Muscle layer of duodenum (tissue), 2 donors: ENCODE data around the gene TMEM231.
"Not testable (repeated sequence)": the region's sequence is repeated elsewhere in the genome, so short reads cannot be mapped to it uniquely, and the experiment has no call there.

Experiments
- H3K27ac ChIP-seq: one replicate; pipeline ENCODE4 v1.7.0; 2013; ENCODE audit warnings: mild to moderate bottlenecking, low read length
- H3K27me3 ChIP-seq: one replicate; pipeline ENCODE4 v1.7.0; 2013; ENCODE audit warnings: low read depth, mild to moderate bottlenecking, control low read depth, low read length
- H3K36me3 ChIP-seq, 2 donors: one replicate each; pipeline ENCODE4 v1.7.0; 2013; ENCODE audit warnings: low read length in 2 of 2, control low read depth in 1 of 2, mild to moderate bottlenecking in 1 of 2; ENCODE audit not compliant: insufficient read depth in 2 of 2, control insufficient read depth in 1 of 2
- H3K4me1 ChIP-seq, 2 donors: one replicate each; pipeline ENCODE4 v1.7.0; 2013; ENCODE audit warnings: low read length in 2 of 2, mild to moderate bottlenecking in 2 of 2, control low read depth in 1 of 2, moderate library complexity in 1 of 2; ENCODE audit not compliant: insufficient read depth in 2 of 2, control insufficient read depth in 1 of 2
- H3K4me3 ChIP-seq, 2 donors: one replicate each; pipeline ENCODE4 v1.7.0; 2013; ENCODE audit warnings: low read length in 2 of 2, low read depth in 1 of 2, mild to moderate bottlenecking in 1 of 2
- H3K9me3 ChIP-seq, 2 donors: one replicate each; pipeline ENCODE4 v1.7.0; 2013; ENCODE audit warnings: low read length in 2 of 2, control low read depth in 1 of 2, mild to moderate bottlenecking in 1 of 2; ENCODE audit not compliant: control insufficient read depth in 1 of 2
- donor health status: healthy.

The TMEM231 gene

GRCh38 chr16:75542462-75542861 lies 13.6 kb downstream of the TMEM231 start:
- peaks cover 3 to 19% of the 10 kb centered on the region in 2 donors for H3K36me3 ChIP-seq
- H3K4me3 ChIP-seq, H3K27ac ChIP-seq, H3K27me3 ChIP-seq, H3K9me3 ChIP-seq, H3K4me1 ChIP-seq: not testable (repeated sequence)

- Histone ChIP-seq H3K4me3 (no peak overlapping the region), H3K36me3 (peaks cover 3 to 19% of the 10 kb centered on the region in 2 donors), H3K9me3 (no peaks in the 10 kb centered on the region), H3K4me1 (no peaks in the 10 kb centered on the region), H3K27me3 (no peaks in the 10 kb centered on the region), H3K27ac (no peak overlapping the region)
Observed at GRCh38 chr16:75541236-75541635, 14.8 kb downstream of the TMEM231 start.

- H3K27me3 ChIP-seq, H3K27ac ChIP-seq, H3K9me3 ChIP-seq, H3K4me1 ChIP-seq, H3K4me3 ChIP-seq: not testable (repeated sequence)
- H3K36me3 ChIP-seq: peaks cover 3 to 17% of the 10 kb centered on the region in 2 donors
Observed at GRCh38 chr16:75538882-75539565, 17.0 kb downstream of the TMEM231 start.

GRCh38 chr16:75537776-75538175 lies 18.3 kb downstream of the TMEM231 start:
- Histone ChIP-seq H3K4me1 (no peaks in the 10 kb centered on the region), H3K9me3 (no peaks in the 10 kb centered on the region), H3K27ac (no peak overlapping the region), H3K27me3 (no peaks in the 10 kb centered on the region), H3K4me3 (no peak overlapping the region), H3K36me3 (peaks cover 3 to 13% of the 10 kb centered on the region in 2 donors)

- no peaks in the 10 kb centered on the region for H3K4me1 ChIP-seq
- H3K36me3 ChIP-seq: no peaks in the 10 kb centered on the region
- peak within 1 kb of the TSS in 1 of 2 donors; percentile 52 for H3K4me3 ChIP-seq
- peak within 1 kb of the TSS; percentile 63 for H3K27ac ChIP-seq
- H3K9me3 ChIP-seq: no peaks in the 10 kb centered on the region
- no peaks in the 10 kb centered on the region for H3K27me3 ChIP-seq
Observed at GRCh38 chr16:75535901-75536300, 20.2 kb downstream of the TMEM231 start, which contains the start of gene CHST5. Gene CHST5, minus strand, starts transcription at chr16:75536108. Its CDS starts 5,724 bp downstream, at chr16:75530384.

- Histone ChIP-seq H3K4me1 (no peaks in the 10 kb centered on the region), H3K9me3 (no peaks in the 10 kb centered on the region), H3K27ac (peak overlapping the region; percentile 63), H3K27me3 (no peaks in the 10 kb centered on the region), H3K36me3 (no peaks in the 10 kb centered on the region), H3K4me3 (peak overlapping the region in 1 of 2 donors; percentile 52)
Observed at GRCh38 chr16:75535211-75535843, 20.7 kb downstream of the TMEM231 start.

GRCh38 chr16:75534560-75535205 lies 21.4 kb downstream of the TMEM231 start:
- Histone ChIP-seq H3K4me1 (no peaks in the 10 kb centered on the region), H3K4me3 (peak overlapping the region in 1 of 2 donors; percentile 52), H3K9me3 (no peaks in the 10 kb centered on the region), H3K36me3 (no peaks in the 10 kb centered on the region), H3K27me3 (no peaks in the 10 kb centered on the region), H3K27ac (peak overlapping the region; percentile 63)

GRCh38 chr16:75532791-75533190 lies 23.3 kb downstream of the TMEM231 start:
- H3K4me3 ChIP-seq: no peak overlapping the region
- H3K36me3 ChIP-seq: no peaks in the 10 kb centered on the region
- H3K27ac ChIP-seq: no peak overlapping the region
- no peaks in the 10 kb centered on the region for H3K4me1 ChIP-seq
- H3K27me3 ChIP-seq: no peaks in the 10 kb centered on the region
- H3K9me3 ChIP-seq: no peaks in the 10 kb centered on the region

- Histone ChIP-seq H3K36me3 (no peaks in the 10 kb centered on the region), H3K27me3 (no peaks in the 10 kb centered on the region), H3K4me3 (no peak overlapping the region), H3K4me1 (no peaks in the 10 kb centered on the region), H3K9me3 (no peaks in the 10 kb centered on the region), H3K27ac (no peak overlapping the region)
Observed at GRCh38 chr16:75532142-75532765, 23.8 kb downstream of the TMEM231 start.

GRCh38 chr16:75529959-75530358 lies 26.1 kb downstream of the TMEM231 start:
- no peaks in the 10 kb centered on the region for H3K4me1 ChIP-seq
- H3K4me3 ChIP-seq: no peak overlapping the region
- H3K27ac ChIP-seq: no peak overlapping the region
- no peaks in the 10 kb centered on the region for H3K36me3 ChIP-seq
- H3K27me3 ChIP-seq: no peaks in the 10 kb centered on the region
- H3K9me3 ChIP-seq: no peaks in the 10 kb centered on the region
